Chondrocyte (in vitro differentiated cells): ENCODE data around the gene KICS2. TPM values are rescaled to one million over a fixed set of nuclear protein-coding genes. Genes with fewer than 3 reads are reported as not detected.

Experiments
- DNase-seq: peaks from one replicate; pipeline ENCODE4 v3.0.0; 2021; ENCODE audit warnings: mixed read lengths, low spot score
- H3K27ac Mint-ChIP-seq: one replicate; pipeline ENCODE4 v1.8.0; 2021; ENCODE audit warnings: mild to moderate bottlenecking, moderate library complexity, mixed read lengths; ENCODE audit not compliant: unreplicated experiment
- H3K27me3 Mint-ChIP-seq: 2 replicates; pipeline ENCODE4 v1.8.0; 2021; ENCODE audit warnings: low read depth, mixed read lengths
- H3K36me3 Mint-ChIP-seq: 2 replicates; pipeline ENCODE4 v1.8.0; 2021; ENCODE audit warnings: low read depth, mixed read lengths
- H3K4me1 Mint-ChIP-seq: 2 replicates; pipeline ENCODE4 v1.8.0; 2021; ENCODE audit warnings: low read depth, mild to moderate bottlenecking, mixed read lengths
- H3K4me3 Mint-ChIP-seq: one replicate; pipeline ENCODE4 v1.8.0; 2021; ENCODE audit warnings: mild to moderate bottlenecking, moderate library complexity, mixed read lengths; ENCODE audit not compliant: unreplicated experiment
- H3K9me3 Mint-ChIP-seq: 2 replicates; pipeline ENCODE4 v1.8.0; 2021; ENCODE audit warnings: low read depth, mixed read lengths
- CTCF ChIP-seq: fragments of 200-600 bp; sonication (generic); IDR thresholded peaks from 2 replicates; pipeline ENCODE4 v1.5.0; 2021; ENCODE audit warnings: antibody characterized with exemption, mild to moderate bottlenecking, moderate library complexity
- total RNA-seq: library from RNA; stranded (reverse); gene quantifications from 3 replicates; pipeline ENCODE4 v1.2.1, GENCODE V29; 2021

The KICS2 gene
- total RNA-seq, 1 donor from 2014 or later, result 3.1 TPM

GRCh38 chr12:64193931-64194330 lies 28.2 kb downstream of the KICS2 start:
- Mint-ChIP-seq H3K4me1 (peaks cover 18% of the 10 kb centered on the region), H3K27me3 (no peaks in the 10 kb centered on the region), H3K27ac (peak overlapping the region; percentile 68), H3K9me3 (no peaks in the 10 kb centered on the region), H3K36me3 (no peaks in the 10 kb centered on the region), H3K4me3 (no peak overlapping the region)
- no peak for TF ChIP-seq CTCF
- DNase-seq, result no peak

- Mint-ChIP-seq H3K27me3 (no peaks in the 10 kb centered on the region), H3K36me3 (no peaks in the 10 kb centered on the region), H3K9me3 (no peaks in the 10 kb centered on the region), H3K4me1 (peaks cover 25% of the 10 kb centered on the region), H3K4me3 (no peak overlapping the region), H3K27ac (no peak overlapping the region)
- DNase-seq, result no peak
- TF ChIP-seq CTCF, result no peak
These were observed 29.3 kb downstream of the KICS2 start for GRCh38 chr12:64192644-64193444.

GRCh38 chr12:64190140-64190539 lies 32.0 kb downstream of the KICS2 start:
- no peaks in the 10 kb centered on the region for H3K9me3 Mint-ChIP-seq
- no peaks in the 10 kb centered on the region for H3K27me3 Mint-ChIP-seq
- no peak for DNase-seq
- no peaks in the 10 kb centered on the region for H3K36me3 Mint-ChIP-seq
- H3K4me1 Mint-ChIP-seq, result peaks cover 34% of the 10 kb centered on the region
- H3K27ac Mint-ChIP-seq, result no peak overlapping the region
- no peak for TF ChIP-seq CTCF
- no peak overlapping the region for H3K4me3 Mint-ChIP-seq

- peaks cover 29% of the 10 kb centered on the region for H3K4me1 Mint-ChIP-seq
These were observed 32.6 kb downstream of the KICS2 start for GRCh38 chr12:64189530-64189929.

DNA sequence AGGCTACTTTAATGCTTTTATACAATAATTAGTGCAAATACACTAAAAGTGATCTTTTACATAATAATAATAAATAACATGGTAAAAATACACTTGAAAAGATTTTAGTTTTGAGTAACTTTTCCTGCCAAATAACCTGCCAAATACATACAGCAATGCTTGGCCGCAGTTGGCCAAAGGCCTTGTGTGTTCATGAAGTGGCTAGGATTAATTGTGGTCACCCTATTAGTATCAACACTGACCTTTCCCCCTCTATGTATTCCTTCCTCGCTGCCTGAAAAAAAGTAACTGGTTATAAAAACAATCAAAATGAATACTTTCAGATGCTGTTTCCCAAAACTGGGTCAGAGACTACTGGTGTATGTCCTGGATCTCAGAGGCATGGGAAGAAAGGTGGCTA lies 34.3 kb downstream of the KICS2 start:
- DNase-seq, result no peak
- H3K27ac Mint-ChIP-seq, result no peak overlapping the region
- H3K27me3 Mint-ChIP-seq, result no peaks in the 10 kb centered on the region
- no peaks in the 10 kb centered on the region for H3K36me3 Mint-ChIP-seq
- H3K4me1 Mint-ChIP-seq, result peaks cover 22% of the 10 kb centered on the region
- H3K9me3 Mint-ChIP-seq, result no peaks in the 10 kb centered on the region
- TF ChIP-seq CTCF, result no peak
- H3K4me3 Mint-ChIP-seq, result no peak overlapping the region

More at GRCh38 chr12:64189530-64189929, 32.6 kb downstream of the KICS2 start:
- DNase-seq, result no peak
- no peak for TF ChIP-seq CTCF
- H3K27me3 Mint-ChIP-seq, result no peaks in the 10 kb centered on the region
- no peak overlapping the region for H3K4me3 Mint-ChIP-seq
- no peak overlapping the region for H3K27ac Mint-ChIP-seq
- no peaks in the 10 kb centered on the region for H3K9me3 Mint-ChIP-seq
- no peaks in the 10 kb centered on the region for H3K36me3 Mint-ChIP-seq
